Measurements from ENCODE around the gene BMP8A. TPM values are rescaled to one million over a fixed set of nuclear protein-coding genes. Genes with fewer than 3 reads are reported as not detected.

BMP8A gene
- total RNA-seq, 1 donor = not detected

GRCh38 chr1:39528082-39528481 is 36.6 kb downstream of the BMP8A start:
- no peak for DNase-seq (ENCODE audit: low read depth)
- no peak overlapping the region for H3K4me3 ChIP-seq (ENCODE audit: low read depth, low read length)
- TF ChIP-seq CTCF (IDR thresholded peaks at IDR 0.05; ENCODE audit: insufficient read depth, low read length) = no peak

- no peak for TF ChIP-seq CTCF (IDR thresholded peaks at IDR 0.05; ENCODE audit: insufficient read depth, low read length)
- H3K4me3 ChIP-seq (ENCODE audit: low read depth, low read length) = no peak overlapping the region
- no peak for DNase-seq (ENCODE audit: low read depth)
Measured at GRCh38 chr1:39529901-39530535, 38.6 kb downstream of the BMP8A start.

DNA sequence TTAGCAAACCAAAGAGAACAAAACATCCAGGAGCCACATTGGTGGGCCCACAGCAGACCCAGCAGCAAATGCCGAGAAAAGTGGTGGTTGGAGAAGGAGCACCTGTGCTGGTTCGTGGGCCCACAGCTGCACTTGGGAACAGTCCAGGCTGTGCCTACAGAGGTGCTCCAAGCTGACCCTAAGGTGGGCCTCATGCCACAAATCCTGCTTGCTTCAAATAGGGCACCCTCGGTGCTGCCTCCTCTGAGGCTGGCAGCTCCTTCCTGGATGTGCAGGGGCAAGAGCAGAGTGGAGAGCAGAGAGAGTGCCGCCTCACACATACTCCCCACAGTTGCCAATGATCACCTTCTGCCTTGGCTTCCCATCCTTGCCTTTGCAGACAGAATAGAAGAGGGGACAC is 40.1 kb downstream of the BMP8A start:
- no peak for DNase-seq (ENCODE audit: low read depth)
- no peak overlapping the region for H3K4me3 ChIP-seq (ENCODE audit: low read depth, low read length)
- TF ChIP-seq CTCF (IDR thresholded peaks at IDR 0.05; ENCODE audit: insufficient read depth, low read length) = no peak

- DNase-seq (ENCODE audit: low read depth) = no peak
- no peak for TF ChIP-seq CTCF (IDR thresholded peaks at IDR 0.05; ENCODE audit: insufficient read depth, low read length)
- H3K4me3 ChIP-seq (ENCODE audit: low read depth, low read length) = no peak overlapping the region
Measured at GRCh38 chr1:39533442-39533841, 42.0 kb downstream of the BMP8A start.

DNA sequence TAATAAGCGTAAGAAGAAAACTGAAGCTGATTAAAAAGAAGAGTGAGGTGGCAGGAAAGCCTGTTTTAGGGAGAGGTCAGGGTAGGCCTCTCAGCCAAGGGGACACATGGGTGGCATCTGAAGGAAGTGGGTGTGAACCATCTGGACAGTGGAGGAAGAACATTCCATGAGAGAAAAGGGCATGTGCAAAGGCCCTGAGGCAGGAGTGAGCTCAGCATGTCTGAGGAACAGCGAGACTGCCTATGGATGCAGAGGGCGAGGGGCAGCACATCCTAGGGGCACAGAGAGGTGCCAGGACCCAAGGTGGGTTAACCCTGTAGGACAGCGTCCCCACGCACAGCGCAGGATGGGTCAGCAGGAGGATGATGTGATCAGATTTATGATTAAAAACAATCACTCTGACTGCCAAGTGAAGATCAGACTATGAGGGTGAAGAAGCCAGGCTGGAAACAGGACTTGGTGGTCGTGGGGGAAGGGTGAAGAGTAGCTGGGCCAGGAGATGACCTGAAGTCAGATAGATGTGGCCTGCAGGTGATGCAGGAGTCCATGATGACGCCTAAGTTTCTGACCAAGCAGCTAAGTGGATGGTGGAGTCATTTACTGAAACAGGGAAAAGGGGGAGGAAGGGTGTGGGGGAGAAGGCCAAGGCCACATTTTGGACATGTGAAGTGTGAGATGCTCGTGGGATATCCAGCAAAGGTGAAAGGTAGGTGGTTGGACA is 47.3 kb downstream of the BMP8A start:
- TF ChIP-seq CTCF (IDR thresholded peaks at IDR 0.05; ENCODE audit: insufficient read depth, low read length) = no peak
- no peak for DNase-seq (ENCODE audit: low read depth)
- no peak overlapping the region for H3K4me3 ChIP-seq (ENCODE audit: low read depth, low read length)

DNA sequence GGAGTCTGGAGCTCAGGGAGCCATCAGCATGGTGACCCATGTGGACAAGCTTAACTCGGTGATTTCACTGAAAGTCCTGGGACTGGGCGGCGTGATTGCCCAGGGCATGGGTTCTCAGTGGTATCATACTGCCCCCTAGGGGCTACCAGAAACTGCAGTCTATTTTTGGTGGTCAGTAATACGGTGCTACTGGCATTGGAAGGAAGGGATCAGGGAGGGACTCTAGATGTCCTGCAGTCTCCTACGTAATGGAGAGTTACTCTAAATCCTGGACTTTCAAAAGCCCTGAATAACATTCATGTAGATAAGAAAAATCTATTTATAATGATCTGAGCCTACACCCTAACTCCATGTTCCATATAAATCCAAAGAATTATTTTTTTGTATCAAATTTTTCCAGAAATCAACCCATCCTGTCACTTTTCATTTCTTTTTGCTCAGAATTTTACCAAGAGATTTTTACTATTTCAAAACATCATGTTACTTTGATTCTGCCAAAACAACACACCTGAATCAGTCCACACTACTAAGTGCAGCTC is 47.9 kb downstream of the BMP8A start:
- H3K4me3 ChIP-seq (ENCODE audit: low read depth, low read length) = no peak overlapping the region
- peak; percentile 93 for TF ChIP-seq CTCF (IDR thresholded peaks at IDR 0.05; ENCODE audit: insufficient read depth, low read length)
- peak; percentile 78 for DNase-seq (ENCODE audit: low read depth)

Data from fibroblast of the aortic adventitia (primary cell).